ENCODE measurements around the gene RAB8B.

The RAB8B gene

DNA sequence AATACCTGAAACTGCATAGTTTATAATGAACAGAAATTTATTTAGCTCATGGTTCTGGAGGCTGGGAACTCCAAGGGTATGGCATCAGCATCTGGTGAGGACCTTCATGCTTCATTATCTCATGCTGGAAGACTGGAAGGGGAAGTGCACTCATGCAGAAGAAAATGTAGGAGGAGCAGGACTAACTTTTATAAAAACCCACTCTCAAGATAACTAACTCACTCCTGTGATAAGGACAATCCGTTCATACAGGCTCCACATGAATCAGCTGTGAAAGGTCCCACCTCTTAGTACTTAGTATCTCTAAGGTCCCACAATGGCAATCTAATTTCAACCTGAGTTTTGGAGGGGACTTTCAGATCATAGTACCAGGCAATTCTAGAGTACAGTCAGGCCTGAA is 54.4 kb downstream of the RAB8B start:
- ChIA-PET POLR2A (no interaction called here), CTCF (interaction anchor here (0.6 to 0.7 kb wide), 2 partner anchors 18 to 77 kb away, joined by 3 to 4 read pairs; no protein-coding TSS in a partner anchor)
- Histone ChIP-seq H3K4me3 (ENCODE audit: low read depth, low read length) (no peak overlapping the region), H3K36me3 (ENCODE audit: control insufficient read depth in 2 of 2, insufficient read depth in 1 of 2, low read length in 2 of 2) (peaks cover 0 to 3% of the 10 kb centered on the region in 2 experiments; a peak in 1 of 3 replicates), H3K4me1 (ENCODE audit: control insufficient read depth, insufficient read depth, low read length) (no peaks in the 10 kb centered on the region), H3K27ac (ENCODE audit: extremely low read depth, low read depth, low read length) (no peak overlapping the region), H3K9me3 (ENCODE audit: control insufficient read depth, insufficient read depth, low read depth, low read length) (no peaks in the 10 kb centered on the region)
- peak; percentile 59 for TF ChIP-seq SETDB1 (IDR thresholded peaks at IDR 0.05; ENCODE audit: insufficient read length, low read length)
- TF ChIP-seq ZNF621 (tag by site-specific recombination; IDR thresholded peaks at IDR 0.05): no peak

DNA sequence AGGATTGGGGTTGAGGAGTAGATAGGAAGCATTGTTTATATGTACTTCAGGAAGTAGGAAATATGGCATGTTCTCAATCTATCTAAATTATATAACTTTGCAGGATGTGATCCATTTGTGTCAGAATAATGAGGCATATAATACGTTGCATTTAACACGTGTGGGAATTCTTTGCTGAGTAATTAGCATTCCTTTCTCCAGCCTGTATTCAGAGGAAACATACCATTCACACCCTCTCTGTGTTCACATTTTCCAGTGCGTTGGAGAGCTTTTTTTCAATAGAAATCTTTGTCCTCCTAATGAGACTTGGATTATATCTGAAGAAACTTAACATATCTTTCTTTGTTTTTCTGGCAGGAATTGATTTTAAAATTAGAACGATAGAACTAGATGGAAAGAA is 55.0 kb downstream of the RAB8B start:
- Histone ChIP-seq H3K4me3 (ENCODE audit: low read depth, low read length) (no peak overlapping the region), H3K9me3 (ENCODE audit: control insufficient read depth, insufficient read depth, low read depth, low read length) (no peaks in the 10 kb centered on the region), H3K27ac (ENCODE audit: extremely low read depth, low read depth, low read length) (no peak overlapping the region), H3K4me1 (ENCODE audit: control insufficient read depth, insufficient read depth, low read length) (no peaks in the 10 kb centered on the region), H3K36me3 (ENCODE audit: control insufficient read depth in 2 of 2, insufficient read depth in 1 of 2, low read length in 2 of 2) (peaks cover 0 to 3% of the 10 kb centered on the region in 2 experiments; a peak in 1 of 3 replicates)
- TF ChIP-seq ZNF677 (tag by site-specific recombination; IDR thresholded peaks at IDR 0.05) (no peak), ZNF561 (tag by site-specific recombination; IDR thresholded peaks at IDR 0.05; ENCODE audit: borderline replicate concordance) (no peak), ZNF624 (tag by site-specific recombination; IDR thresholded peaks at IDR 0.05) (no peak), ZNF76 (tag by site-specific recombination; IDR thresholded peaks at IDR 0.05; ENCODE audit: borderline replicate concordance, low read depth) (no peak), SCRT1 (tag by site-specific recombination; IDR thresholded peaks at IDR 0.05; ENCODE audit: borderline replicate concordance) (no peak), ZNF140 (tag by site-specific recombination; IDR thresholded peaks at IDR 0.05) (no peak), ZNF830 (tag by site-specific recombination; IDR thresholded peaks at IDR 0.05; ENCODE audit: low read depth) (no peak), KLF16 (tag by site-specific recombination; IDR thresholded peaks at IDR 0.05) (no peak), ZSCAN30 (tag by site-specific recombination; IDR thresholded peaks at IDR 0.05) (no peak), ZNF138 (tag by site-specific recombination; IDR thresholded peaks at IDR 0.05; ENCODE audit: borderline replicate concordance) (no peak), SCRT2 (tag by site-specific recombination; IDR thresholded peaks at IDR 0.05) (no peak), FEZF1 (tag by site-specific recombination; IDR thresholded peaks at IDR 0.05) (no peak), GLIS1 (tag by site-specific recombination; IDR thresholded peaks at IDR 0.05) (no peak), ZNF610 (tag by site-specific recombination; IDR thresholded peaks at IDR 0.05; ENCODE audit: borderline replicate concordance) (no peak)
- ChIA-PET POLR2A (no interaction called here), CTCF (interaction anchor here (0.9 kb wide), 1 partner anchor 18 kb away, joined by 3 read pairs; no protein-coding TSS in a partner anchor)

DNA sequence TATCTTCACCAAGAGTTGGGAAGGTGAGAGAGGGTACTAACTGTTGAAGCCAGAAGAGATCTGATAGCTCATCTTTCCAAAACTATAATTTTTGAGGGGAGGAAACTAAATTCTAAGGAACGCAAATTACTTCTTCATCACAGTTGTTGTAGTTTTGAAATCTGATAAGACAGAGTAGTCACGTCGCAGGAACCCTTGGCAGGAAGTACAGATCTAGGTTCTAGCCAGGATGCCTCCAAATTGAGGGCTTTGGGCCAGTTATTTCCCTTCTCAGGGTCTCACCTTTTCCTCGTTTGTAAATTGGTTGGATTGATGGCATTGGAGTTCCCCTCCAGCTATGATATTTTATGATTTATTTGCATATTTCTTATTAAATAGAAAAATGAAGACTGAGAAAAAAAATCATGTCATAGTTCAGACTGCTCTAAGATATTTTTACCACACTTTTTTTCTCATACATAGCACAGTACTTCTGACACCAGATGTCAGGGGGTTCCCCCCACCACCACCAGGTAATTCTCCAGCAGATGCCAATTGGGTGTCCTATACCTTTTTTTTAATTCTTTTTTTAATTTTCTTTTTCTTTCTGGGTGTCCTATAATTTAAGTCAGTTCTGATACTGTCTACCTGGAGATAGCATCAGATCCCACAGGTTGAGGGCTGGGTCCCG is 55.7 kb downstream of the RAB8B start:
- ChIA-PET POLR2A (no interaction called here), CTCF (interaction anchor here (0.9 kb wide), 1 partner anchor 17 kb away, joined by 3 read pairs; no protein-coding TSS in a partner anchor)
- Histone ChIP-seq H3K4me1 (ENCODE audit: control insufficient read depth, insufficient read depth, low read length) (no peaks in the 10 kb centered on the region), H3K36me3 (ENCODE audit: control insufficient read depth in 2 of 2, insufficient read depth in 1 of 2, low read length in 2 of 2) (peaks cover 0 to 3% of the 10 kb centered on the region in 2 experiments; a peak in 1 of 3 replicates), H3K27ac (ENCODE audit: extremely low read depth, low read depth, low read length) (no peak overlapping the region), H3K9me3 (ENCODE audit: control insufficient read depth, insufficient read depth, low read depth, low read length) (no peaks in the 10 kb centered on the region), H3K4me3 (ENCODE audit: low read depth, low read length) (no peak overlapping the region)
- TF ChIP-seq GLIS2 (tag by site-specific recombination; IDR thresholded peaks at IDR 0.05) (no peak), ZNF830 (tag by site-specific recombination; IDR thresholded peaks at IDR 0.05; ENCODE audit: low read depth) (no peak), ZFP3 (tag by site-specific recombination; IDR thresholded peaks at IDR 0.05; ENCODE audit: low read depth) (no peak), ZNF174 (tag by site-specific recombination; IDR thresholded peaks at IDR 0.05) (no peak), ZNF302 (tag by site-specific recombination; IDR thresholded peaks at IDR 0.05; ENCODE audit: low read depth) (no peak), ZNF48 (tag by site-specific recombination; IDR thresholded peaks at IDR 0.05) (no peak), ZNF654 (tag by site-specific recombination; IDR thresholded peaks at IDR 0.05; ENCODE audit: low read depth) (no peak), ZNF311 (tag by site-specific recombination; IDR thresholded peaks at IDR 0.05; ENCODE audit: borderline replicate concordance) (no peak), ZNF521 (tag by site-specific recombination; IDR thresholded peaks at IDR 0.05) (no peak), HOXA7 (CRISPR knock-in tag; IDR thresholded peaks at IDR 0.05; ENCODE audit: borderline replicate concordance) (no peak), ZNF202 (tag by site-specific recombination; IDR thresholded peaks at IDR 0.05; ENCODE audit: borderline replicate concordance) (no peak), ZNF843 (tag by site-specific recombination; IDR thresholded peaks at IDR 0.05) (no peak)
- TF ChIP-seq, protein P1, sequence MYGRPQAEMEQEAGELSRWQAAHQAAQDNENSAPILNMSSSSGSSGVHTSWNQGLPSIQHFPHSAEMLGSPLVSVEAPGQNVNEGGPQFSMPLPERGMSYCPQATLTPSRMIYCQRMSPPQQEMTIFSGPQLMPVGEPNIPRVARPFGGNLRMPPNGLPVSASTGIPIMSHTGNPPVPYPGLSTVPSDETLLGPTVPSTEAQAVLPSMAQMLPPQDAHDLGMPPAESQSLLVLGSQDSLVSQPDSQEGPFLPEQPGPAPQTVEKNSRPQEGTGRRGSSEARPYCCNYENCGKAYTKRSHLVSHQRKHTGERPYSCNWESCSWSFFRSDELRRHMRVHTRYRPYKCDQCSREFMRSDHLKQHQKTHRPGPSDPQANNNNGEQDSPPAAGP (tag by site-specific recombination; IDR thresholded peaks at IDR 0.05): no peak
- TF ChIP-seq, protein P2, sequence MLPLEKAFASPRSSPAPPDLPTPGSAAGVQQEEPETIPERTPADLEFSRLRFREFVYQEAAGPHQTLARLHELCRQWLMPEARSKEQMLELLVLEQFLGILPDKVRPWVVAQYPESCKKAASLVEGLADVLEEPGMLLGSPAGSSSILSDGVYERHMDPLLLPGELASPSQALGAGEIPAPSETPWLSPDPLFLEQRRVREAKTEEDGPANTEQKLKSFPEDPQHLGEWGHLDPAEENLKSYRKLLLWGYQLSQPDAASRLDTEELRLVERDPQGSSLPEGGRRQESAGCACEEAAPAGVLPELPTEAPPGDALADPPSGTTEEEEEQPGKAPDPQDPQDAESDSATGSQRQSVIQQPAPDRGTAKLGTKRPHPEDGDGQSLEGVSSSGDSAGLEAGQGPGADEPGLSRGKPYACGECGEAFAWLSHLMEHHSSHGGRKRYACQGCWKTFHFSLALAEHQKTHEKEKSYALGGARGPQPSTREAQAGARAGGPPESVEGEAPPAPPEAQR (tag by site-specific recombination; IDR thresholded peaks at IDR 0.05): no peak
- TF ChIP-seq, protein P3, sequence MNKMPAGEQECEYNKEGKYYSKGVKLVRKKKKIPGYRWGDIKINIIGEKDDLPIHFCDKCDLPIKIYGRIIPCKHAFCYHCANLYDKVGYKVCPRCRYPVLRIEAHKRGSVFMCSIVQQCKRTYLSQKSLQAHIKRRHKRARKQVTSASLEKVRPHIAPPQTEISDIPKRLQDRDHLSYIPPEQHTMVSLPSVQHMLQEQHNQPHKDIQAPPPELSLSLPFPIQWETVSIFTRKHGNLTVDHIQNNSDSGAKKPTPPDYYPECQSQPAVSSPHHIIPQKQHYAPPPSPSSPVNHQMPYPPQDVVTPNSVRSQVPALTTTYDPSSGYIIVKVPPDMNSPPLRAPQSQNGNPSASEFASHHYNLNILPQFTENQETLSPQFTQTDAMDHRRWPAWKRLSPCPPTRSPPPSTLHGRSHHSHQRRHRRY (tag by site-specific recombination; IDR thresholded peaks at IDR 0.05): no peak
